ENCODE results near the gene NTF4.
"Not testable (repeated sequence)": the region's sequence is repeated elsewhere in the genome, so short reads cannot be mapped to it uniquely, and the experiment has no call there.

NTF4 gene

DNA sequence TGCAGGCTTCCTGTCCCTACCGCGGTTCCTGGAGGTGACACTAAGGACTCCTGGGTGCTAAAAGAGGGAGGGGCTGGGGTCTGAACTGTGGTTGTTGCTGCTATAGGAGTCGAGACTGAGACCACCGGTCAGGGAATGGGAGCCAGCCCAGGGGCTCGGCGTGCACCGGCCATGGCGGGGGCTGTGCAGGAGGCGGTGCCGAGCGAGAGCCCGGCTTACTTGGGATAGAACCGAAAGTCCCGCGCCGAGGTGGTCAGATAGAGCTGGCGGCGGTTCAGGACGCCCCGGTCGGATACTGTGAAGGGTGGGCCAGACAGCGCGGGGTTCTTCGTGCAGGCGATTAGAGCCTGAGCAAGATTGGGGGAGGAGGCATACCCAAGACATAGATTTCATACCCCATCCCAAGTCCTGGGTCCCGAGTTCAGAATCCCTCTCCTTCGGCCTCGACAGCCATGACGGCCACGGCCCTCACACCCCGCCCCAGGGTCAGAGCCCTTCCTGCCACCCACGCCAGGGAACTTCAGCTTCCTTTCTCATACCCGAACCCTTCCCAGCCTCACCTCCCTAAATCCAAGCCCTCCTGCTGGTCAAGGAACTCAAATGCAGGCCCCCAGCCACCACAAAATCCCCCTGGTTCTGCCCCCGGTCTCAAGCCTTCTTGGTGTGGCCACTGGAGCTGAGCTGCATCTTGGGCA is 7.6 kb downstream of the NTF4 start:
- DNase-seq (ENCODE audit: low read depth in 2 of 2), result not testable (repeated sequence)

DNA sequence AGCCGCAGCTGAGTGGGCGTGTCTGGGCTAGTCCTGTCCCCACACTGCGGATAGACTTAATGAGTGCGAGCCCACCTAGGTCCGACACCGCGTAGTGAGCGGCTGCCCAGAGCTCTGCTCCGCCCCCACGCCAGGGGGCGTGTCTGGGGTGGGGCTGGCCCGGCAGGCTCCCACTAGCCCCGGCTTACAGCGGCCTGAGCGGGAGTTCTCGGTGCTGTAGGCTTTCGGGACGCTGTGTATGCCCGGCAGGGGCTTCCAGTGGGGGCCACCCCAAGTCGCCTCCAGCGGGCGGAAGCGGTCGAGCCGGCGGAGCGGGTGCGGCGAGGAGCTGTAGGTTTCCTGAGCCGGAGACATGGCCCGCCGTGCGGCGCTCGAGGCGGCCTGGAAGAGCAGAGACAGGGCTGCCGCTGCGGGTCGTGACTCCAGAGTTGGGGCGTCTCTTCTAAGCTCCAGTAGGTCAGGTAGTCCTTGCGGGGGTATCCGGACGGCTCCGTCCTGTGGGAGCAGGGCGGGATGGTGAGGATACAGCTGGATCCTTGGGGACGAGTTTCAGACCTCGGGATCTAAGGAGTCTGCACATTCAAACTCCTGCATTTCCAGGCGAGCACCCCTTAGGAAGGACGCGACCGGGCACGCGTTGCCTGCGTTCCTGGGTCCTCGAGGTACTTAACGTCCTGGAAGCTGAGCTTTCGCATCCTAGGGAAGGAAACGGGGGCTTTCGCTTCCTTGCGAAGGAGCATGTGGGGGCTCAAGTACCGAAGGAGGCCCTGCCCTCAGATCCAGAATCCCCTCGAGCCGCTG is 8.3 kb downstream of the NTF4 start:
- peak; percentile 40 to 46 for DNase-seq (ENCODE audit: low read depth in 2 of 2)

DNA sequence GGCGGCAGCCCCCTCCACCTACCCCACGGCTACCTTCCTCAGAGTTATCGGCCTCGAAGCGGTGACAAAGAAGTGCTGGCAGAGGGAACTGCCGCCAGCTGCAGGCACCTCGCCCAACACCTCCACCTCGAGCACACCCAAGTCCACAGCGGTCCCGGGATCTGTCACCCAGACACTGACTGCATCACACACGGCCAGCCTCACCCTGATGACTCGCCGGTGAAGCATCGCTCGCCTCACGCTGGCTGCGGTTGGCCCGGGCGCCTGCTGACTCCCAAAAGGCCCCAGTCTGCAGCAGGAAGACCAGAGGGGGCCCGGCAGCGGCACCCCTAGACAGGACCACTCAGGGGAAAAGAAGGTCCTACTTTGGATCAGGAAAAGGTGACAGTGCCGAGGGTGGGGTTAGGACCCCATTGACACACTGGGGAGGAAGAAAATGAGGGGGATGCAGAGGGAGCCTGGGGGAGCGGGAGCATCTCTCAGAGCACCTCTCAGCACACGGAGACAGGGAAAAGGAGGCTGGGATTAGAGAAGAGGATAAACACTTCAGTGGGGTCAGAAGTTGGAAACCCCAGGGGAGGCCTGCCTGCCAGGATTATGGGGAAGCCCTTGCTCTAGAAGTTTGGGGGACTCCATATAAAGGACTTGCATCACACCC is 14.1 kb downstream of the NTF4 start:
- DNase-seq (ENCODE audit: low read depth in 2 of 2), result not testable (repeated sequence)

DNA sequence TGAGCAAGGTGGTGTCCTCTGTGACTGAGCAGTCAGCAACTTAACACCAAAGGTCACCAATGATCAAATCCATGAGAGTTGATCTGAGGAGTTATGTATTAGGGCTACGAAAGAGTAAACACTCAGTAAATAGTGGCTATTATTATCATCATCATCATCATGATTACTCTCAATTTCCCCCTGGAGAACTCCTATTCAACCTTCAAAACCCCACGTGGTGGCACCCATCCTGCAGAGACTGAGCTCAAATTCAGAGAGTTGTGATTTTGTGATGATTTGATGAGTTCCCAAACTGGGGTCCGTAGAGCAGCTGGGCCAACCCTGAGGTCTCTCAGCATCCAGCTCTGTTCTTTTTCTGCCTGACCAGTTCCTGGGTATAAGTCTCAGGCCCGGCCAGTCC is 14.8 kb downstream of the NTF4 start:
- not testable (repeated sequence) for DNase-seq (ENCODE audit: low read depth in 2 of 2)

DNA sequence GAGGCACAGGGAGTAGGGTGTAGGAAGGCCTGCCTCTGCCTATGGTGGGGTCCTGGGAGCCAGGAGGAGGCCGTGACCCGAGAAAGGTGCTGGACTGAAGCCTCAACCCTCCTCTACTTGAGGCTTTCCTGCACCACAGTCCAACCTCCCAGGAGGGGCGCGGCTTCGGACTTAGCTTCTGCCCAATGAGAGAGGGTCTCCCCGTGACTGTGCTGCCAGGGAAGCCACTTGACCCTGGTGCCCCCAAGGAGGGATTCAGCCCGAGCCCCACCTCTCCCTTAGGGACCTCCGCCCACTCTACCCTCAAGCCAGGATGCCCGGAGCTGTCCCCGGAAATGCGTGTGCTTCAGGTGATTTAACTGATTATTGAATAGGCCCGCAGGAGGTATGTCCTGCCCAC is 15.6 kb downstream of the NTF4 start, which contains the start of gene CGB8:
CGB8 (minus strand) TSS at position 101 of the 400 bp plus-strand sequence. CDS start 372 bp downstream, outside the sequence.
- DNase-seq (ENCODE audit: low read depth in 2 of 2), result not testable (repeated sequence)

DNA sequence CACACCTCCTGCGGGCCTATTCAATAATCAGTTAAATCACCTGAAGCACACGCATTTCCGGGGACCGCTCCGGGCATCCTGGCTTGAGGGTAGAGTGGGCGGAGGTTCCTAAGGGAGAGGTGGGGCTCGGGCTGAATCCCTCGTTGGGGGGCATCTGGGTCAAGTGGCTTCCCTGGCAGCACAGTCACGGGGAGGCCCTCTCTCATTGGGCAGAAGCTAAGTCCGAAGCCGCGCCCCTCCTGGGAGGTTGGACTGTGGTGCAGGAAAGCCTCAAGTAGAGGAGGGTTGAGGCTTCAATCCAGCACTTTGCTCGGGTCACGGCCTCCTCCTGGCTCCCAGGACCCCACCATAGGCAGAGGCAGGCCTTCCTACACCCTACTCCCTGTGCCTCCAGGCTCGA is 21.1 kb downstream of the NTF4 start, which contains the start of gene CGB5:
CGB5 (plus strand) TSS at position 301 of the 400 bp plus-strand sequence. CDS start 362 bp downstream, outside the sequence.
- DNase-seq (ENCODE audit: low read depth in 2 of 2), result not testable (repeated sequence)

DNA sequence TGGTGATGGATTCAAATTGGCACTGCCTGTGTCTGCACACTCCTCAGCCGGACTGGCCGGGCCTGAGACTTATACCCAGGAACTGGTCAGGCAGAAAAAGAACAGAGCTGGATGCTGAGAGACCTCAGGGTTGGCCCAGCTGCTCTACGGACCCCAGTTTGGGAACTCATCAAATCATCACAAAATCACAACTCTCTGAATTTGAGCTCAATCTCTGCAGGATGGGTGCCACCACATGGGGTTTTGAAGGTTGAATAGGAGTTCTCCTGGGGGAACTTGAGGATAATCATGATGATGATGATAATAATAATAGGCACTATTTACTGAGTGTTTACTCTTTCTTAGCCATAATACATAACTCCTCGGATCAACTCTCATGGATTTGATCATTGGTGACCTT is 22.0 kb downstream of the NTF4 start:
- DNase-seq (ENCODE audit: low read depth in 2 of 2), result not testable (repeated sequence)

DNA sequence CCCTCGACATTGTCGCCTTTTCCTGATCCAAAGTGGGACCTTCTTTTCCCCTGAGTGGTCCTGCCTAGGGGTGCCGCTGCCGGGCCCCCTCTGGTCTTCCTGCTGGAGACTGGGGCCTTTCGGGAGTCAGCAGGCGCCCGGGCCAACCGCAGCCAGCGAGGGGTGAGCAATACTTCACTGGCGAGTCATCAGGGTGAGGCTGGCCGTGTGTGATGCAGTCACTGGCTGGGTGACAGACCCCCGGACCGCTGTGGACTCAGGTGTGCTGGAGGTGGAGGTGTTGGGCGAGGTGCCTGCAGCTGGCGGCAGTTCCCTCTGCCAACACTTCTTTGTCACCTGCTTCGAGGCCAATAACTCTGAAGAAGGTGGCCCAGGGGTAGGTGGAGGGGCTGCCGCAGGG is 22.4 kb downstream of the NTF4 start:
- DNase-seq (ENCODE audit: low read depth in 2 of 2), result no peak

DNA sequence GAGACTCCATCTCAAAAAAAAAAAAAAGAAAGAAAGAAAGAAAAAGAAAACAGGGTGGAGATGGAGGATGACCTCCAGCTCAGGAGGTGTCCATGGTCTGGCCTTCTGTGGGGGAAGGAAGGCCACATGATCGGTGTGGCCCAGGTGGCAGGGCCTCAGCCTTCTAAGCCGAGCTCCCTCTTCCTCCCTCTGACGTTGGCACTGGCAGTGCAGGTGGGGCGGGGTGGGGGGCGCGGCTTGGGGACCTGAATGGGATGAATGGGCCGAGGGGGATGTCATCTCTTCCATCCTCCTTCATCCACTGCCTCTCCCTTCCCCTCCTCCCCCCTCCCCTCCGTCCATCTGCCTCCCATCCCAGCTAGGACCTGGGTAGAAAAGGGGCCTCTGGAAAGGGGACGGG is 24.9 kb downstream of the NTF4 start:
- not testable (repeated sequence) for DNase-seq (ENCODE audit: low read depth in 2 of 2)

DNA sequence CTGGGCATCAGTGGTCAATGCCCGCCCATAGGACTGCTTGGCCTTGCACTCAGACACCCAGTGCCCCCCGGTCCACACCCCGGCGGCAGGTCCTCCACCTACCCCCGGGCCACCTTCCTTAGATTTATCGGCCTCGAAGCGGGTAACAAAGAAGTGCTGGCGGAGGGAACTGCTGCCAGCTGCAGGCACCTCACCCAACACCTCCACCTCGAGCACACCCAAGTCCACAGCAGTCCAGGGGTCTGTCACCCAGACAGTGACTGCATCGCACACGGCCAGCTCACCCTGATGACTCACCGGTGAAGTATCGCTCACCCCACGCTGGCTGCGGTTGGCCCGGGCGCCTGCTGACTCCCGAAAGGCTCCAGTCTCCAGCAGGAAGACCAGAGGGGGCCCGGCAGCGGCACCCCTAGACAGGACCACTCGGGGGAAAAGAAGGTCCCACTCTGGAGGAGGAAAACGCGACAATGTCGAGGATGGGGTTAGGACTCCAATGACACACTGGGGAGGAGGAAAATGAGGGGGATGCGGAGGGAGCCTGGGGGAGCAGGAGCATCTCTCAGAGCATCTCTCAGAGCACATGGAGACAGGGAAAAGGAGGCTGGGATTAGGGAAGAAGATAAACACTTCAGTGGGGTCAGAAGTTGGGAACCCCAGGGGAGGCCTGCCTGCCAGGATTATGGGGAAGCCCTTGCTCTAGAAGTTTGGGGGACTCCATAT is 25.9 kb downstream of the NTF4 start:
- DNase-seq (ENCODE audit: low read depth in 2 of 2), result not testable (repeated sequence)

DNA sequence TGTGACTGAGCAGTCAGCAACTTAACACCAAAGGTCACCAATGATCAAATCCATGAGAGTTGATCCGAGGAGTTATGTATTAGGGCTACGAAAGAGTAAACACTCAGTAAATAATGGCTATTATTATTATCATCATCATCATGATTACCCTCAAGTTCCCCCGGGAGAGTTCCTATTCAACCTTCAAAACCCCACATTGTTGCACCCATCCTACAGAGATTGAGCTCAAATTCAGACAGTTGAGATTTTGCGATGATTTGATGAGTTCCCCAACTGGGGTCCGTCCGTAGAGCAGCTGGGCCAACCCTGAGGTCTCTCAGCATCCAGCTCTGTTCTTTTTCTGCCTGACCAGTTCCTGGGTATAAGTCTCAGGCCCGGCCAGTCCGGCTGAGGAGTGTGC is 26.5 kb downstream of the NTF4 start:
- not testable (repeated sequence) for DNase-seq (ENCODE audit: low read depth in 2 of 2)

DNA sequence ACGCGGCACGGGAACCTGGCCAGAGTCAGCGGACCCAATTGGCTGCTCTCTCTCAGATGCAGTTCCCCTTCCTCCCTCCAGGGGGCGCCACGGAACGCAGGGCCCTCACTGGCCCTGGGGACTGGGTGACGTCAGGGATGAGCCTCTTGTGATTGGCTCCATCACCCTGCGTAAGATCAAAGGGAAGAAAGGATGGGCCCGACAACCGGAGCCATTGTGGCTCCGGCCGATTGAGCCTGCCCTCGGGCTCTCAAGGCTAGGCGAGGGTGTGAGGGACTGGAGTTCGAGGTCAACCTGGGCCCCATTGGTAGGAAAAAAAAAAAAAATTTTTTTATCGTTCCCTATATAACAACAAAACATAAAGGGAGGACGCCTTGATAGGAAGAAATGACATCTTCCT is 27.8 kb downstream of the NTF4 start, which contains the start of gene CGB1:
CGB1 (minus strand) TSS at position 81 of the 400 bp plus-strand sequence. CDS start 184 bp downstream, outside the sequence.
- peak; percentile 59 to 60 for DNase-seq (ENCODE audit: low read depth in 2 of 2)

DNA sequence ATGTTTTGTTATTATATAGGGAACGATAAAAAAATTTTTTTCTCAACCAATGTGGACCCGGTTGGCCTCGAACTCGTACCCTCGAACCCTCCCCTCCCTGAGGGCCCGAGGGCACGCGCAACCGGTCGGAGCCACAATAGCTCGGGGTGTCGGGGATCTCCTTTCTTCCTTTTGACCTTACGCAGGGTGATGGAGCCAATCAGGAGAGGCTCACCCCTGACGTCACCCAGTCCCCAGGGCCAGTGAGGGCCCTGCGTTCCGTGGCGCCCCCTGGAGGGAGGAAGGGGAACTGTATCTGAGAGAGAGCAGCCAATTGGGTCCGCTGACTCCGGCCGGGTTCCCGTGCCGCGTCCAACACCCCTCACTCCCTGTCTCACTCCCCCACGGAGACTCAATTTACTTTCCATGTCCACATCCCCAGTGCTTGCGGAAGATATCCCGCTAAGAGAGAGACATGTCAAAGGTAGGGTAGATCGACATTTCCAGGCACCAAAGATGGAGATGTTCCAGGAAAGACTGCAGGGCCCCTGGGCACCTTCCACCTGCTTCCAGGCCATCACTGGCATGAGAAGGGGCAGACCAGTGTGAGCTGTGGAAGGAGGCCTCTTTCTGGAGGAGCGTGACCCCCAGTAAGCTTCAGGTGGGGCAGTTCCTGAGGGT is 32.8 kb downstream of the NTF4 start, which contains the start of gene CGB2:
CGB2 (plus strand) TSS at position 249 of the 660 bp plus-strand sequence; CDS start at position 455, 206 bp downstream.
- DNase-seq (ENCODE audit: low read depth in 2 of 2), result peak; percentile 65 to 81

DNA sequence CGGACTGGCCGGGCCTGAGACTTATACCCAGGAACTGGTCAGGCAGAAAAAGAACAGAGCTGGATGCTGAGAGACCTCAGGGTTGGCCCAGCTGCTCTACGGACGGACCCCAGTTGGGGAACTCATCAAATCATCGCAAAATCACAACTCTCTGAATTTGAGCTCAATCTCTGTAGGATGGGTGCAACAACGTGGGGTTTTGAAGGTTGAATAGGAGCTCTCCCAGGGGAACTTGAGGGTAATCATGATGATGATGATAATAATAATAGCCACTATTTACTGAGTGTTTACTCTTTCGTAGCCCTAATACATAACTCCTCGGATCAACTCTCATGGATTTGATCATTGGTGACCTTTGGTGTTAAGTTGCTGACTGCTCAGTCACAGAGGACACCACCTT is 34.3 kb downstream of the NTF4 start:
- DNase-seq (ENCODE audit: low read depth in 2 of 2), result not testable (repeated sequence)

DNA sequence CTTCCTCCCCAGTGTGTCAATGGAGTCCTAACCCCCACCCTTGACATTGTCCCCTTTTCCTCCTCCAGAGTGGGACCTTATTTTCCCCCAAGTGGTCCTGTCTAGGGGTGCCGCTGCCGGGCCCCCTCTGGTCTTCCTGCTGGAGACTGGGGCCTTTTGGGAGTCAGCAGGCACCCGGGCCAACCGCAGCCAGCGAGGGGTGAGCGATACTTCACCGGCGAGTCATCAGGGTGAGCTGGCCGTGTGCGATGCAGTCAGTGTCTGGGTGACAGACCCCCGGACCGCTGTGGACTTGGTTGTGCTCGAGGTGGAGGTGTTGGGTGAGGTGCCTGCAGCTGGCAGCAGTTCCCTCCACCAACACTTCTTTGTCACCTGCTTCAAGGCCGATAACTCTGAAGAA is 34.9 kb downstream of the NTF4 start:
- DNase-seq (ENCODE audit: low read depth in 2 of 2), result not testable (repeated sequence)

DNA sequence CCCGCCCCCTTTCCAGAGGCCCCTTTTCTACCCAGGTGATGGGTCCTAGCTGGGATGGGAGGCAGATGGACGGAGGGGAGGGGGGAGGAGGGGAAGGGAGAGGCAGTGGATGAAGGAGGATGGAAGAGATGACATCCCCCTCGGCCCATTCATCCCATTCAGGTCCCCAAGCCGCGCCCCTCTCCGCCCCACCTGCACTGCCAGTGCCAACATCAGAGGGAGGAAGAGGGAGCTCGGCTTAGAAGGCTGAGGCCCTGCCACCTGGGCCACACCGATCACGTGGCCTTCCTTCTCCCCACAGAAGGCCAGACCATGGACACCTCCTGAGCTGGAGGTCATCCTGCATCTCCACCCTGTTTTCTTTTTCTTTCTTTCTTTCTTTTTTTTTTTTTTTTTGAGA is 35.9 kb downstream of the NTF4 start:
- not testable (repeated sequence) for DNase-seq (ENCODE audit: low read depth in 2 of 2)

DNA sequence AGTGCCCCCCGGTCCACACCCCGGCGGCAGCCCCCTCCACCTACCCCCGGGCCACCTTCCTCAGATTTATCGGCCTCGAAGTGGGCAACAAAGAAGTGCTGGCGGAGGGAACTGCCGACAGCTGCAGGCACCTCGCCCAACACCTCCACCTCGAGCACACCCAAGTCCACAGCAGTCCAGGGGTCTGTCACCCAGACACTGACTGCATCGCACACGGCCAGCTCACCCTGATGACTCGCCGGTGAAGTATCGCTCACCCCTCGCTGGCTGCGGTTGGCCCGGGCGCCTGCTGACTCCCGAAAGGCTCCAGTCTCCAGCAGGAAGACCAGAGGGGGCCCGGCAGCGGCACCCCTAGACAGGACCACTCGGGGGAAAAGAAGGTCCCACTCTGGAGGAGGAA is 39.0 kb downstream of the NTF4 start:
- not testable (repeated sequence) for DNase-seq (ENCODE audit: low read depth in 2 of 2)

DNA sequence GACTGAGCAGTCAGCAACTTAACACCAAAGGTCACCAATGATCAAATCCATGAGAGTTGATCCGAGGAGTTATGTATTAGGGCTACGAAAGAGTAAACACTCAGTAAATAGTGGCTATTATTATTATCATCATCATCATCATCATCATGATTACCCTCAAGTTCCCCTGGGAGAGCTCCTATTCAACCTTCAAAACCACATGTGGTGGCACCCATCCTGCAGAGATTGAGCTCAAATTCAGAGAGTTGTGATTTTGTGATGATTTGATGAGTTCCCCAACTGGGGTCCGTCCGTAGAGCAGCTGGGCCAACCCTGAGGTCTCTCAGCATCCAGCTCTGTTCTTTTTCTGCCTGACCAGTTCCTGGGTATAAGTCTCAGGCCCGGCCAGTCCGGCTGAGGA is 39.5 kb downstream of the NTF4 start:
- DNase-seq (ENCODE audit: low read depth in 2 of 2), result not testable (repeated sequence)

DNA sequence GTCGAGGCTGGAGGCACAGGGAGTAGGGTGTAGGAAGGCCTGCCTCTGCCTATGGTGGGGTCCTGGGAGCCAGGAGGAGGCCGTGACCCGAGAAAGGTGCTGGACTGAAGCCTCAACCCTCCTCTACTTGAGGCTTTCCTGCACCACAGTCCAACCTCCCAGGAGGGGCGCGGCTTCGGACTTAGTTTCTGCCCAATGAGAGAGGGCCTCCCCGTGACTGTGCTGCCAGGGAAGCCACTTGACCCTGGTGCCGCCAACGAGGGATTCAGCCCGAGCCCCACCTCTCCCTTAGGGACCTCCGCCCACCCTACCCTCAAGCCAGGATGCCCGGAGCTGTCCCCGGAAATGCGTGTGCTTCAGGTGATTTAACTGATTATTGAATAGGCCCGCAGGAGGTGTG is 40.4 kb downstream of the NTF4 start, which contains the start of gene CGB3:
CGB3 (minus strand) TSS at position 101 of the 400 bp plus-strand sequence. CDS start 362 bp downstream, outside the sequence.
- not testable (repeated sequence) for DNase-seq (ENCODE audit: low read depth in 2 of 2)

DNA sequence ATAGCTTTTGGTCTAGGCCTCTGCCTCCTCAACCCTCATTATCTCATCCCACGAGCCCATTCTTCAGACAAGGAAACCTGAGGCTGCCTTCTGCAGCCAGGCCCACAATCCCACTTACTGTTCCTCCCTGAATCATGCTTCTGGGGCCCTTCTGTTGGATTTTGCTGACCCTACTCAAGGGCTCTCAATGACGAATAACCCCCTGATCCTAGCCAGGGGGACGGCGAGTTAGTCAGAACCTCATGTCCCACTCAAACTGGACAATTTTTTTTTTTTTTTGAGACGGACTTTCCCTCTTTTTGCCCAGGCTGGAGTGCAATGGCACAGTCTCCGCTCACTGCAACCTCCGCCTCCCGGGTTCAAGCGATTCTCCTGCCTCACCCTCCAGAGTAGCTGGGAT is 42.5 kb downstream of the NTF4 start:
- no peak for DNase-seq (ENCODE audit: low read depth in 2 of 2)

All from stimulated activated CD8-positive, alpha-beta memory T cell treated with anti-CD3 and anti-CD28 coated beads, Interleukin-2, amount 100 ng/mL, for 48 hours (primary cell).